GM21786 (cell line): ENCODE data around the gene ATP8A1.

Experiments used
- ATAC-seq: cut with Tn5 transposase; IDR thresholded peaks from one replicate; pipeline ENCODE4 v1.9.1; 2021; ENCODE audit not compliant: unreplicated experiment

ATP8A1 gene

DNA sequence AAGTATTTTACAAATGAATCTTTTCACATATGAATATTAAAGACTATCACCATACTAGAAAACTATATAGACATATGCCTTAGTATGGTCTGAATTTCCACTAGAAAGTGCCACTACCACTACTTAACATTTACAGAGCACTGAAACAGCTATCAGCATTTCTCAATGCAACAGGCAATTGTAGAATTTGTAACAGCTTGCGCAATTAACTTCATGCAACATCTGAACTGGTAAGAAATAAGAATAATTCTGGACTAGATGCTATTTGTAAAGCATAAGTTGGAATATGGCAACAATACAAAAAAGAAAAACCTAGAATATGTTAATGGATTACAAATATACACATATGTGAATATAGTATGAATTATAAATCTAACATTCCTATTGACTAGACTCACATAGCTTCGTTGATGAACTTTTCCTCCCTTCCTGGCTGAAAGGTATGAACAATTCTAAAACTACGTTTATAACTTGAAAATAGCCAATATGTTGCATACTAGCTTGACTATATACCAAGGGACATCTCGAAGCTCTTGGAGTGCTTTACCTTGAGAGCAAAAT, 82.0 kb downstream of the ATP8A1 start:
- ATAC-seq = no peak

DNA sequence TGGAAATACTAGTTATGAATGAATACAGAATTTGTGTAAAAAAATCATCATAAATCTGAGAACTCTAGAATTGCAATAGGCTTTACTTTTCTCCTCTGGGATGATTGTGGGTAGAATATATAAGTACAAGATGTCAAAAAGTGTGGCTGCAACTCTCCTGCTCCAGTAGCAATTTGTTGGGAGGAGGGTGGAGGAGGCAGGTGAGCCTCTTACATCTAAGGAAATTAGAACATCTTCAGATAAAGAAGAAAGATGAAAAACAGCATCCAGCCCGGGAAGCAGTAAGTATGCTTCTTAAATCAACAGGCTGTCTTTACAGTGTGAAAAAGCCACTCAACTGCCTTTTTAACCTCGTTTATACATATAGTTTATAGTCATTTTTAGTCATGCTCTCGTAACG, 83.7 kb downstream of the ATP8A1 start:
- ATAC-seq = no peak

DNA sequence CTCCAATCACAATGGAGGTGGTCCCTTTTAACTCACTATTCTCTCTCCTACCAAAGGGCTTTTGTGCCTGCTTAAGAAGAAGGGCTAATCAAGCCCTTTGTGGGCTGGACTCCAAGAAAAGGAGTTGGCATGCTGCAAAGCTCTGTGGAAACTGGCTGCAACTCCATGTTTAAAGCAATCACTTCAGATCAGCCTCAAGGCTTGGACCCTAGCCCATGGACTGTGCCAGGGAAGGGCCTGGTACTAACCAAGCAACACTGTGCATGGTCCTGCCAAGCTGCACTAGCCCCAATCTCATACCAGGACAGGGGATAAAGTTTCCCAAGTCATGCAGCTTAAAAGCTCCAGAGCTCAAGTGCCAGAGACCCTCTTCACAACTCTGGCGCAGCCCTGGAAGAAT, 86.7 kb downstream of the ATP8A1 start:
- ATAC-seq = no peak

DNA sequence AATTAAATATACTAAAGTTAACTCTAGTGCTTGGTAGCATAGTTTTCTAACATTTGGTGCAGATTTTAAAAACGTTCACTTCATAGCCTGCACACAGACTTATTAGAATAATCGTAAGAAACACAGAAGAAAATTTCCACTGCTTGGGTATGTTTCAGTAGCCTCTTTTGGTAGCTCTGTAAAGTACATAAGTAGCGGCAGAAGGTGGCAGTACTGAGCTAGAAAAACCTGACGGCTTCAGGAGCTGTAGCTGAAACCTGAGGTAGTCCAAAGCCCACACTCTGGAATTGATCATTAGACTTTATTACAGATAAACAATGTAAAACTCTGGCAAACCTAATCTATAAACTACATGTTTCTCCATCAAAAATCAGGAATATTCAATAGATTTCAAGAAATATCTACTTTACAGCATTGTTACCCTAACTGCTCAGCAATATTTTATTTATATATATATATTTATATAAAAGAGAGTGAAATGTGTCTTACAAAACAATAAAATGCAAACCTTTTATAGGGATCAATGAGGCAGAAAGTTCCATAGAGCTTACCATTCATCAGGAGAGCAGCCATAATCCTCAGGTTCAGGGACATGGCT, 88.2 kb downstream of the ATP8A1 start:
- peak; percentile 94 for ATAC-seq

DNA sequence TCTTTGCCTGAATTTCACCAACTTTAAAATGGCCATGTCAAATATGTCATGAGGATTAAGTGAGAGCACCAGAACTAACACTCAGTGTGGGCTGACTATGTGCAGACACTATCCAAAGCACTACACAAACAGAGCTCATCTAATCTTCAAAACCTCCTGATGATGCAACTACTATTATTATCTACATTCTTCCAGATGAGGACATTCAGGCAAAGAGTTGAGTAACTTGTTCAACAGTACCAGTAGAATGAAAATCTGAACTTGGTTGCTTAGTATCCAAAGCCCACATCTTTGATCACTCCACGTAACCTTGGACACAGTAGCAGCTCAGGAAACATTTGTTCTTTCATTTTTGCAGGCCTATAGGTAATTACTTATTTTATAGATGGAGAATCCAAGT, 90.1 kb downstream of the ATP8A1 start:
- ATAC-seq = no peak

DNA sequence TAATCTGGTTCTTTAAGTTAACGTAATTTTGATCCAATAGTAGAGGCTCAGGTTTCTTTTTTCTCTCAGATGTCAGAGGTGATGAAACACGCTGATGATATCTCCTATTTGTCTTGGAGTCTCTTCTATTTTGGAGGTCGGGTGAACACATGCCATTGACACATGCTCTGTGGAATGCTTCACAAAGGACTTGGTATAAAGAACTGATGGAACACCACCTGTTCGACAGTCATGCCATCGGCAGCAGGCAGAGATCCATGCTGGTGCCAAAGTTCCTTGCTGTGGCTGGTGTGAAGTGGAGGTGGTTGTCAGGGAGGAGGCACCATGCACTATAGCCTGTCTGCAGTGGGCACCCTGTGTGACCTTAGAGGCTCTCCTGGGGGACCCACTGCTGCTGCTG, 94.9 kb downstream of the ATP8A1 start:
- no peak for ATAC-seq

DNA sequence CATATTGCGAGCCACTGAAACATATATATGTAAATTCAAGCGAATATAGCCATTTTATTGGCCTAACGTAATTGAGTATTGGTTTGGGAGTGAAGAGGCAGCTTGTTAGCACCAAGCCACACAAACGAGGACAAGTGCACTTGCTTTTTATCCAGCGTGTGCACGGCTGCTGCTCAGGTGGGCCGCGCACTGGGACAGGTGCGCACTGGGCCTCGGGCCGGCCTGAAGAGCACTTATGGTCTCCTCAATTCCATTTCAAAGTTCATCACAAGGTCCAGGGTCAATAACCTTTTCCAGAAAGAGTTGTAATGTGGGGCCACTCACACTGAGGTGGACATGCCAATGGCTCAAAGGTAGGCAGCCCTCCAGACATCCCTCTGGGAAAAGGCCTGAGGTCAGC, 95.9 kb downstream of the ATP8A1 start:
- no peak for ATAC-seq

DNA sequence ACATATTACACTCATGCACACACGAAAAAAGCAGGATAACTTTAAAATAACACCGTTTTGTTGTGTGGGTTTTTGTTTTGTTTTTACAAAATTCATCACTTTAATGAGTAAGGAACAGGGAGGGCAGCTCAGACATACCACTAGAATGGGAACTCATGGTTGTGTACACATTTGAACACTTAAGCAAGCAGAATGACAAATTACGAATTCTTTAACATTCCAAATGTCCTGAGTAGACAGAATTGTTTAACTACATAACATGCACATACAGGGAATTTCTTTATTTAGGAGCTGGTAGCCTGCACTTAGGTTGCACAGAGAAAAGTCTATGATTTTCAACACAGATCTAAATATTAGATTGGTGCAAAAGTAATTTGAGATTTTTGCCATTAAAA, 96.4 kb downstream of the ATP8A1 start:
- no peak for ATAC-seq

DNA sequence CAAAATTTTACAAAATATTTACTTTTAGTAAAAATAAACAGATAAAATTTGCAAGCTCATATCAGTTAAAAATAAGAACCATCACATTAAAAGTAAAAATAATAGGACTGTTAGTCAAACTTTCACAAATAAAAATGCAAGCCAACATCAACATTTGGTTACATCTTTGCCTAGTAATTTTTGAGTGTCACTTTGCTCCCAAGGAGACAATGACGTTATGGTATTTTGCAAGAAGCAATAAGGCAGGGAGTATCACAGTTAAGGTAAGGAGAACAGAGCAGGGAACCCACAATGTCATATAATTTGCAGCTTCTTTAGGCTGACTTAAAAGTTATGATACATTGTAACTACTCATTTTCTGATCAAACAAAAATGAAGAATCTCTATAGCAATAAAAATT, 98.7 kb downstream of the ATP8A1 start:
- no peak for ATAC-seq

DNA sequence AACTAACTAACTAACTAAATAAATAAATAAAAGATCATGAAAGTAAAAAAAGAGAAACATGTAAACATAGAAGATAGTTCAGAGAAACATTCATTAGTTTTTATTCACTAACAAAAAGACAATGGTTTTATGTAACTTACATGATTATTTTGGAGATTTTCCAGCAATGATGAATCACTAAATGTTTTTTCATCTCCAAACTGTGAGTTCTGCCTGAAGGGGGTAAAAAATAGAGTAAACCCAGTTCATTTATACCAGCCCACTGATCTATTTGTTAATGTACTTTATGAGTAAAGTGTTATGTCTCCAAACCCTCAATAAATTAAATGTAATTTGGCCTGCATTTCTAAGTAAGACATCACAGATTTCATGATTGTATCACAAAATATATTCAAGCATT, 101.1 kb downstream of the ATP8A1 start:
- no peak for ATAC-seq

DNA sequence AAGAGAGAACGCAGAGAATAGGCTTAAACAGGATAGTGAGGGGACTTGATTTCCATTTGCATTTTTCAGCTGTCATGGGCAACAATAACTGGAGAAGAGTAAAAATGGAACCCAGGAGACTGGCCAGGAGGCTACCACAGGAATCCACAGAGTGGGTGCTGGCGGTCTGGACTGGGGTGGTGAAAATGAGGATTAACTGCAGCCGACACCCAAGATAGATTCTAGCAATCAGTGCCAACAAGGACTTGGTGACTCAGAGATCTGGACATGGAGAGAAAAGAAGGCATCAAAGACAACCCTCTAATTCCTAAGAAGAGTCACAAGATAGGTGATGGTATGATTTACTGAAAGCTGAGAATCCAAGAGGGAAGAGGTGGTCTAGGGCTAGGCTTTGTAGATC, 102.8 kb downstream of the ATP8A1 start:
- ATAC-seq = no peak

DNA sequence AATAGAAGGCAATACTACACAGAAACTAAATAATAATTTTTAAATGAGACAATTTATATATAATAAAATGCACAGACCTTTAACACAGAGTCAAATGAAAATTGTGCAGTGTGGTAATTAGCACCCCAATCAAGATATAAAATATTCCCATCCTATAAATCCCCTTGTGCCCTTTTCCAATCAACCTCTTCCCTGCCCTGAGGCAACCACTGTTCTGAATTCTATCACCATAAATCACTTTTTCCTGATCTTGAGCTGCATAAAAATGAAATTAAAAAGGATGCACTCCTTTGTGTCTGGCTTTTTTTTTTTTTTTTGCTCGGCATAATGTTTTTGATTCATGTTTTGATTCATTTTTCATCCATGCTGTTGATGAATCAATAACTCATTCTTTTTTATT, 107.0 kb downstream of the ATP8A1 start:
- no peak for ATAC-seq

DNA sequence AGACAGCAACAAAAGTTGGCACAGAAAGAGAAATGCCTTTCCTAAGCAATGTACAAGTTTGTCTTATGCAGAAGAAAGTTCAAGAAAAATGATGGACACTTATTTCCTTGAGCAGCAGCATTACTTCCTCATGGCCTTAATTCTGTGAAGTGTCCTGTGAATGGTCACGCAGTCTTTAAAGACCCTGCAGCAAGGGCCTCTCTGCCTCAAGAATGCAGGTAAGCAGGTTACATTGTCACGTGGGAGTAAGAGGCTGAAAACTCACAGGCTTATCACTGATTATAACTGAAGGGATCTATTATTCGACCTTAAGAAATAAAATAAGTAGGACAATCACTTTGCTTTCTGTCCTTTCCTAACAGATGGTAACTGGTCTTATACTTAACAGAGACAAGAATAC, 109.1 kb downstream of the ATP8A1 start:
- ATAC-seq = no peak

DNA sequence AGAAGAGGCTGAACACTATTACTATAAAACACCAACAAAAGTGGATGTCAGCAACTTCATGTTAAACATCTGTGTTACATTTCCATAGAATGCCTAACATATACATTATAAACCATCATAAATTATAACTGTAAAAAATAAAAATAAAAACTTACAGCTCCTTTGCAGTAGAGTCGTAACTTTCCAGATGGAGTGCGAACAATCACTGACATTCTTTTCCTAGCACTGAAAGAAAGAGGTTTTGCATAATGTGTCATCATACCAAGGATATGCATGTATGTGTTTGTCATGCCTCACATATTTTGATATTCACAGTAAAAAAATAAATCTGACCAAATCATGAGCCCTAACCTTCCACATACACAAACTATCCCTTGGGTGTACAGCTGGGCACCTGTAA, 113.1 kb downstream of the ATP8A1 start:
- ATAC-seq = no peak

DNA sequence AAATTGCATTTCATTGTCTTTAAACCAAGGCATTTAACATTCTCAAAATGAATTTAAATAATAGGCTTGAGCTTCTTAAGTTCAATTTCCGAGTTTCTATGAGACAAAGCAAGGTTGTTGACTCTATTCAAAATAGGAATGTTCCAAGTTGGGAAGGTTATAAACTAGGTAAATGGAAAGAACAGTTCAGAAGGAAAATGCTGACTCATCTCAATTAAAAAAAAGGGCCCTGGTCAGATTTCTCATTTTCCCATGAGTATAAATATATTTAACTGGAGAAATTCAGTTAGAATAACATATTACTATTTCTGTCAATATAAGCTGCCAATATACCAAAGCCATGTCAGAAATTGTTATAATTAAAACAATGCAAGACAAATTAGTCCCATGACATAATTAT, 113.8 kb downstream of the ATP8A1 start:
- ATAC-seq = no peak

DNA sequence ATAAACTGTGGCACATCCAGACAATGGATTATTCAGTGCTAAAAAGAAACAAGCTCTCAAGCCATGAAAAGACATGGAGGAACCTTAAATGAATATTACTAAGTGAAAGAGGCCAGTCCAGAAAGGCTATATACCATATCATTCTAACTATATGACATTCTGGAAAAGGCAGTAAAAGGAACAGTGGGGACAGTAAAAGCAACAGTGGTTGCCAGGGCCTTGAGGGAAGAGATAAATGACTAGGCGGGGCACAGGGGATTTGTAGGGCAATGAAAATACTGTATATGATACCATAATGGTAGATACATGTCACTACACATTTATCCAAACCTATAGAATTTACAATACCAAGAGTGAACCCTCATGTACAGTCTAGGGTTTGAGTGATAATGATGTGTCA, 115.3 kb downstream of the ATP8A1 start:
- no peak for ATAC-seq

DNA sequence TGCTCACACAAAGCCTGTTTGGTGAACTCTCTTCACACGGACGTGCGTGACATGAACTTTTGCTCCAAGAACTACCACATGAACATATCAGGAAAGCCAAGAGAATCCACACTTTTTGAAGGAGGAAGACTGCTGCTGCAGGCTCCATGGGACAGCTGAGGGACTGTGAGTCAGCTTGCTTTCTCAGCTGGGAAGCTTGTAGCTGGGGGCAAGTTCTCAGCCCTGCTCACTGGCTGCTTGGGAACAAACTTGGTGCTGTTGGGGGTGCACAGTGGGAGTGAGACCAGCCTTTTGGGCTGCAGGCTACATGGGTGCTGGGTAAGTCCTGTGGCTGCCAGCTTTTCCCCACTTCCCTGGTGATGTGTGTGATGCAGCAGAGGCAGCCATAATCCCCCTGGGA, 123.9 kb downstream of the ATP8A1 start:
- ATAC-seq = no peak

DNA sequence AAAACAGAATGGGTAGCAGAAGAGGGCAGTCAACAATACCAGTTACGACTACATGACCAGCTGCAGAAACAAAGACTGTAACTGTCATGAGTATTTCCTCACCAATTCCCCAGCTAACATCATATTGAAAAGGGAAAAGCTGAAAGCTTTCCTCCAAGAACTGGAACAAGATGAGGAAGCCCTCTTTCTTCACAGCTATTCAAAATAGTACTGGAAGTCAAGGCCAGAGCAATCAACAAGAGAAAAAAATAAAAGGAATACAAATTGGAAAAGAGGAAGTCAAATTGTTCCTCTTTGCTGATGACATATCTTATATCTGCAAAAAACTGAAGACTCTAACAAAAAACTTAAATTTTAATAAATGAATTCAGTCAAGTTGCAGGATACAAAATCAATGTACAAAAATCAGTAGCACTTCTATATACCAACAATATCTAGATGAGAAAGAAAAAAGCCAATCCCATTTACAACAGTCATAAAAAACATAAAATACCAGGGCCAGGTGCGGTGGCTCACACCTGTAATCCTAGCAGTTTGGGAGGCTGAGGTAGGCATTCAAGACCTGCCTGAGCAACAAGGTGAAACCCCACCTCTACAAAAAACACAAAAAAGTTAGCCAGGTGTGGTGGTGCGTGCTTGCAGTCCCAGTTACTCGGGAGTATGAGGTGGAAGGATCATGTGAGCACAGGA, 125.4 kb downstream of the ATP8A1 start:
- no peak for ATAC-seq

DNA sequence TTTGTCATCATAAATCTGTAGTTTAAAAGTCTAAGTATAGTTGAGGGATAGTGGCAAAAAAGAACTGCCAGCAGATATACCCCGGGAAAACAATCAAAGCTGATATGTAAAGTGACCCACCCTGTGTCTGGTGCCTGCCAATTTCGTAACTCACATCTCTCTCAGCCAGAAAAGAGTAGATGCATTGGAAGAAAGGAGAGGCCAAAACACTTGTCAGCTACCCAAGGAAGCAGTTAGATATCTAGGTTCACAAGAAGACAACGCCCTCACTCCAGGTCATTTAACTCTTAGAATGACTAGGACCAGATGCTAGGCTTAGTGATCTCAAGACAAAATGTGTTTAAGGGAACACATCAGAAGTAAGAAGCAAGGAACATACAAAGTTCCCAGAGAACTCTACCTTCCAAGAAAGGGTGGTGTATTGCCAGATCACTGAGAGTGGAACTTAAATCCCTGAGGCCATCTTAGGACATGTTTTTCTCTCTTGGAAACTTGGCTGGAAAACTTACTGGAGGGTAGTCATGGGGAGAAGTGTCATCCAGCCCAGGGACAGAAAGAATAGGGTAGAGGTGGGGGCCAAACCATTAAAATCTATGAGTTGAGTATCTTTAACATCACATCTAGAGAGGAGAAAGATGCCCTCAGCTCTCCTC, 133.7 kb downstream of the ATP8A1 start:
- no peak for ATAC-seq

DNA sequence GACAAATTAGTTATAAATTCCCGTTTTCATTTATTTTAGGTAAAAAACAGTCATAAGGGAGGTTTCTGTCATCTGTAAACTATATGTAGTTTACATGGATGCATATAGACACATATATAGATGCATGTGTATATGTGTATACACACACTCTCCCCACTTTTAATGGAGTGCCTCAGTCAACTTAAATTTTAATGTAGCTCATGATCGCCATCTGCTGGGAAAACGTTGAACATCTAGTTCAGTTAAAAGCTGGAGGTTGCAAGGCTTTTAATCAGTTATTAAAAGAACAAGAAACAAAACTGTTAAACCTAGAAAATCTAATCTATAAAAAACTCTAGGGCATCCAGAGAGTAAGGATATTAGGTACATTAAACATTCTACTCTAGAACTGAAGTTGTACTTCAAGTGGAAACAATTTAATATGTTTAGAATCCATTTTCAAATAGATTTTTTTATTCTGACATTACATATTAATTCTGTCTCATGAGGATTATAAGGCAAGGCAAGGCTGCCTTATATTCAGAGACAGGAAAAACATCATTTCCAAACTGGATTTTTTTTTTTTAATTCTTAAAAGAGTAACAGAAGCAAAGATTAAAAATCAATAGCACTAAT, 137.0 kb downstream of the ATP8A1 start:
- ATAC-seq = peak; percentile 71

DNA sequence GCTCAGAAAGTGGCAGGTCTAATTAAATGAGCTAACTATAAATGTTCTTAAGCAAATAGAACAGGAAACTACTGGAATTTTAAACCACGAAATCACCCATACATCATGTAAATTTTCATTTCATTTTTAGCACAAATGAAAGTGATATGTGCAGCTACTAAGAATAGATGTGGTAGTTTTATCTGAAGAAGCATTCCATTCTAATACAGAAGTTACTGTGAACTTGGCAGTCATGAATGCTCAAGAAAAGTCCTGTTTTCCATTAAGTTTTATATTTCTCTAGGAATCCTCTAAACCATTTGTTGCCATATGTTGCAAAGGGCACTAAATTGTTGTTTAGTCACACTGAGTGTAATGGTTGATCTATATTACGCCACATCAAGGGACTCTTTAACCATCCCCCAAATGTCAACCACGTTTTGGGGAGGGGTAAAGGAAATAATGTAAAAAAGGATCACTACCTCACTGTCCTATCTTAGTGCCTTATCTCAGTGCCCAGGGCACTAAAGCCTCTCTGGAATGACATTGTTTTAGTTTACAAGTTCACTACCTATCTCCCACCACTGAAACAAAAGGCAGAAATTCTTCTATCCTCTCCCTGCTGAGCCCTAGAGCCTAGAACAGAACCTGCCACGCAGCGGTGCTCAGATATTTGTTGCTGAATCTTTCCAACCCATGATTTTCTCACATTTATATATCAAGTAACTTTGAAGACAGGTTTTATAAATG, 141.6 kb downstream of the ATP8A1 start:
- ATAC-seq = no peak
